ENCODE data around the gene MTOR.

GRCh38 chr1:11229203-11229602 is 33.1 kb downstream of the MTOR start:
- TF ChIP-seq POLR2A (IDR thresholded peaks at IDR 0.05) (no peak), CTCF (IDR thresholded peaks at IDR 0.05) (no peak), POLR2AphosphoS5 (IDR thresholded peaks at IDR 0.05) (no peak)

All from stomach (tissue), 4 donors.